T-cell (primary cell): ENCODE measurements around the gene NDP. TPM values are rescaled to one million over a fixed set of nuclear protein-coding genes. Genes with fewer than 3 reads are reported as not detected.

Experiments used
- ATAC-seq, 4 experiments: fragments of 200-7000 bp in 3 of 4; fragments of 150-1000 bp in 1 of 4; cut with Tn5 transposase; replicated peaks in 1 of 4; 1 replicate in 3 of 4; 2 replicates in 1 of 4; pipeline ENCODE4 v1.10.0; 2021; ENCODE audit warnings: moderate library complexity in 3 of 4, mild to moderate bottlenecking in 2 of 4, moderate number of reproducible peaks in 1 of 4
- CTCF ChIA-PET, 2 donors: fragments of 300-600 bp; sonication (Branson Sonifier 250); formaldehyde crosslinking; loops; one replicate each; lab custom pipeline; 2022; ENCODE audit warnings: antibody characterized with exemption in 2 of 2; lab: Charles Lee
- POLR2A ChIA-PET, 2 donors: fragments of 300-600 bp; sonication (Branson Sonifier 250); formaldehyde crosslinking; loops; one replicate each; lab custom pipeline; 2022; ENCODE audit warnings: antibody characterized with exemption in 2 of 2; lab: Charles Lee
- DNase-seq, 35 experiments: peaks; one replicate each; pipeline versions ENCODE4 v3.0.0 to v3.0.0-alpha.2; 2013 to 2023
- H3K27ac ChIP-seq: one replicate; pipeline ENCODE4 v1.5.1; 2013; ENCODE audit warnings: low read length
- H3K27me3 ChIP-seq, 2 experiments: replicated peaks in 1 of 2; 1 replicate in 1 of 2; 2 replicates in 1 of 2; pipeline versions ENCODE4 v1.6.1 to v1.7.0; 2013; ENCODE audit warnings: low read length in 1 of 2, mixed read lengths in 1 of 2; ENCODE audit not compliant: control insufficient read depth in 2 of 2, insufficient read depth in 2 of 2; ENCODE audit errors: extremely low read depth in 1 of 2
- H3K36me3 ChIP-seq, 2 donors: 1 replicate in 1 of 2; 2 replicates in 1 of 2; pipeline versions ENCODE4 v1.6.1 to v1.7.0; 2013; ENCODE audit warnings: low read length in 1 of 2; ENCODE audit not compliant: control insufficient read depth in 2 of 2, insufficient read depth in 1 of 2; ENCODE audit errors: extremely low read depth in 1 of 2
- H3K4me1 ChIP-seq, 2 experiments: 1 replicate in 1 of 2; 2 replicates in 1 of 2; pipeline versions ENCODE4 v1.6.1 to v1.7.0; 2013; ENCODE audit warnings: low read length in 2 of 2, mixed read lengths in 1 of 2; ENCODE audit not compliant: insufficient read depth in 2 of 2, control insufficient read depth in 1 of 2; ENCODE audit errors: extremely low read depth in 1 of 2
- H3K4me3 ChIP-seq, 2 donors: 1 replicate in 1 of 2; 2 replicates in 1 of 2; pipeline versions ENCODE4 v1.5.1 to v1.7.0; 2013; ENCODE audit warnings: mild to moderate bottlenecking in 2 of 2, low read length in 1 of 2, moderate library complexity in 1 of 2; ENCODE audit not compliant: control insufficient read depth in 1 of 2; ENCODE audit errors: extremely low read depth in 1 of 2
- H3K9me3 ChIP-seq: 2 replicates; pipeline ENCODE4 v1.7.0; 2013
- H3K27ac Mint-ChIP-seq, 2 donors: one replicate each; pipeline ENCODE4 v1.8.0; 2020 to 2021; ENCODE audit warnings: mild to moderate bottlenecking in 2 of 2, mixed read lengths in 2 of 2
- H3K27me3 Mint-ChIP-seq, 2 donors: one replicate each; pipeline ENCODE4 v1.8.0; 2021 to 2022; ENCODE audit warnings: mixed read lengths in 2 of 2
- H3K36me3 Mint-ChIP-seq: one replicate; pipeline ENCODE4 v1.8.0; 2021; ENCODE audit warnings: mixed read lengths
- H3K4me1 Mint-ChIP-seq, 3 donors: one replicate each; pipeline ENCODE4 v1.8.0; 2020 to 2022; ENCODE audit warnings: mixed read lengths in 3 of 3, mild to moderate bottlenecking in 1 of 3
- H3K4me3 Mint-ChIP-seq, 3 donors: one replicate each; pipeline ENCODE4 v1.8.0; 2020 to 2022; ENCODE audit warnings: mild to moderate bottlenecking in 3 of 3, mixed read lengths in 3 of 3, moderate library complexity in 3 of 3
- H3K9me3 Mint-ChIP-seq, 3 donors: one replicate each; pipeline ENCODE4 v1.8.0; 2020 to 2022; ENCODE audit warnings: mixed read lengths in 3 of 3
- WGBS: methylation state at CpG from one replicate; pipeline ENCODE4 v1.1.5; 2013; ENCODE audit warnings: missing lambda C conversion rate; ENCODE audit not compliant: insufficient coverage; 5-methylcytosine and 5-hydroxymethylcytosine counted together
- total RNA-seq, 35 experiments: library from RNA in 6 of 35; stranded (reverse) in 6 of 35; fragments of 120-200 nt in 1 of 35; gene quantifications; one replicate each; pipeline versions ENCODE4 v1.2.1 to v1.2.4 and lab custom pipeline; 2013 to 2026

NDP gene
- total RNA-seq, 5 donors from 2014 or later (not counting 1 experiment from before 2014, with no cell fraction given), result not detected

GRCh38 chrX:43974741-43975465 lies 1.7 kb upstream of the NDP start:
- POLR2A ChIA-PET, result no interaction called here
- H3K36me3 ChIP-seq, result no peaks in the 10 kb centered on the region
- WGBS, result no CpG with 5 or more reads among the region's 6 CpGs
- CTCF ChIA-PET, result interaction anchor here (0.6 to 1.1 kb wide), 3 partner anchors 10 to 204 kb away, joined by 3 read pairs; no protein-coding TSS in a partner anchor
- no peak overlapping the region for H3K27ac Mint-ChIP-seq
- H3K4me1 ChIP-seq, result peaks cover 0 to 11% of the 10 kb centered on the region in 2 experiments
- peaks cover 19 to 39% of the 10 kb centered on the region in 2 donors for H3K27me3 Mint-ChIP-seq
- peaks cover 10 to 14% (median 12%) of the 10 kb centered on the region in 3 donors for H3K4me1 Mint-ChIP-seq
- H3K27ac ChIP-seq, result no peak overlapping the region
- H3K9me3 ChIP-seq, result no peaks in the 10 kb centered on the region
- H3K4me3 Mint-ChIP-seq, result no peak overlapping the region
- no peaks in the 10 kb centered on the region for H3K9me3 Mint-ChIP-seq
- ATAC-seq (no peak), DNase-seq (no peak)
- no peak overlapping the region for H3K4me3 ChIP-seq
- peaks cover 5 to 10% of the 10 kb centered on the region in 2 experiments for H3K27me3 ChIP-seq
- no peaks in the 10 kb centered on the region for H3K36me3 Mint-ChIP-seq

DNA sequence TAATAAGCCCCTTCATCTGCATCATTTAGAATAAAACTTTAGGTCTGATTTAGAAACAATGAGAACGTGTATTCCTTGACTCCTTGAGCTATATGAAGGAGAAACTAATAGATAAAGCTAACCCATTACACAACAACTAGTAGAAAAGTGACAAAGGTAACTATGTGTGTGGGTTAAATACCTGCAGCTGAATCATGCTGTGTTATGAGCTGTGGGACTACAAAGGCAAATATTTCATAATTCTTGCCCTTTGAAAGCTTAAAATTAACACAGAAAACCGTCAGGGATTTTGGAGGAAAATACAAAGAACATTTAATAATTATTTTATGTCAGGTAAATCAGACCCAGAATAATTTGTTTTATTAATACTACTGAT lies 898 bp upstream of the NDP start:
- H3K27ac ChIP-seq, result no peak overlapping the region
- Mint-ChIP-seq H3K27me3 (peaks cover 22 to 42% of the 10 kb centered on the region in 2 donors), H3K27ac (no peak overlapping the region), H3K4me1 (peaks cover 10 to 14% (median 12%) of the 10 kb centered on the region in 3 donors), H3K36me3 (no peaks in the 10 kb centered on the region), H3K4me3 (peak overlapping the region; percentile 56 to 67 (median 67)), H3K9me3 (no peaks in the 10 kb centered on the region)
- H3K4me1 ChIP-seq, result peaks cover 0 to 11% of the 10 kb centered on the region in 2 experiments
- ATAC-seq (no peak), DNase-seq (no peak)
- no peaks in the 10 kb centered on the region for H3K9me3 ChIP-seq
- no peaks in the 10 kb centered on the region for H3K36me3 ChIP-seq
- no peak overlapping the region for H3K4me3 ChIP-seq
- CTCF ChIA-PET, result interaction anchor here (1.0 to 1.1 kb wide), 2 partner anchors 11 to 16 kb away, joined by 3 read pairs; no protein-coding TSS in a partner anchor
- POLR2A ChIA-PET, result no interaction called here
- H3K27me3 ChIP-seq, result peaks cover 5 to 10% of the 10 kb centered on the region in 2 experiments
- no CpG with 5 or more reads among the region's 2 CpGs for WGBS

GRCh38 chrX:43971966-43972961 lies 926 bp downstream of the NDP start:
- peaks cover 10 to 14% (median 12%) of the 10 kb centered on the region in 3 donors for H3K4me1 Mint-ChIP-seq
- H3K4me3 ChIP-seq, result peak overlapping the region in 1 of 2 donors; percentile 25

DNA sequence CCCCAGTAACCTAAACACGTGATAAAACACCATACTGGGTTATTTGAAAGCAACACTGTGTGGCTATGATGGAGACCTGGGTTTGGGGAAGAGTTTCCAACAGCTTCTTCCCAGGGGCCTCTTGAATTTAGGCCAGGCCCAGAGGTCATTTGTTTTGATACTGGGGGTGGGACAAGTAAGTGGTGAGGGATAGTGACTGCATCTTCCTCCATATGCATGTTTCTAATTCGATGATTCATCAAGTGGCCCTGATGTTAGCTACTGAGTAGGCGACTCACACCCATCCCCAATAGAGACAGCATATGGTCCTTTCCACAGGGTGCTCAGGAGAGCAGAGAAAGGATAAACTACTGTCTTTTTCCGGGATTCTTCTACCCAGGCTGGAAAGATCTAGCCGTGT lies 2.7 kb downstream of the NDP start:
- Histone ChIP-seq H3K27me3 (peaks cover 7 to 10% of the 10 kb centered on the region in 2 experiments), H3K36me3 (no peaks in the 10 kb centered on the region), H3K27ac (no peak overlapping the region), H3K4me1 (peaks cover 0 to 11% of the 10 kb centered on the region in 2 experiments), H3K9me3 (no peaks in the 10 kb centered on the region), H3K4me3 (no peak overlapping the region)
- no peaks in the 10 kb centered on the region for H3K9me3 Mint-ChIP-seq
- H3K4me3 Mint-ChIP-seq, result no peak overlapping the region
- no peak overlapping the region for H3K27ac Mint-ChIP-seq
- ATAC-seq (no peak), DNase-seq (no peak)
- CTCF ChIA-PET, result no interaction called here
- 79% methylated on average over 2 of the region's 5 CpGs for WGBS
- peaks cover 22 to 50% of the 10 kb centered on the region in 2 donors for H3K27me3 Mint-ChIP-seq
- H3K36me3 Mint-ChIP-seq, result no peaks in the 10 kb centered on the region
- H3K4me1 Mint-ChIP-seq, result peaks cover 10 to 14% (median 12%) of the 10 kb centered on the region in 3 donors
- POLR2A ChIA-PET, result no interaction called here

More at GRCh38 chrX:43971966-43972961, 926 bp downstream of the NDP start:
- H3K36me3 Mint-ChIP-seq, result no peaks in the 10 kb centered on the region
- H3K36me3 ChIP-seq, result no peaks in the 10 kb centered on the region
- H3K27ac ChIP-seq, result no peak overlapping the region
- ATAC-seq (no peak), DNase-seq (no peak)
- H3K27ac Mint-ChIP-seq, result no peak overlapping the region
- H3K9me3 Mint-ChIP-seq, result no peaks in the 10 kb centered on the region
- WGBS, result 69% methylated on average over 3 of the region's 19 CpGs
- H3K27me3 Mint-ChIP-seq, result peaks cover 22 to 50% of the 10 kb centered on the region in 2 donors
- H3K4me1 ChIP-seq, result peaks cover 0 to 11% of the 10 kb centered on the region in 2 experiments
- POLR2A ChIA-PET, result interaction anchor here in 1 of 2 donors (0.8 kb wide), 1 partner anchor 38 kb away, joined by 3 read pairs; no protein-coding TSS in a partner anchor
- H3K9me3 ChIP-seq, result no peaks in the 10 kb centered on the region
- CTCF ChIA-PET, result interaction anchor here in 1 of 2 donors (0.6 to 1.2 kb wide), 2 partner anchors 14 to 747 kb away, joined by 6 to 8 read pairs; no protein-coding TSS in a partner anchor
- peak overlapping the region in 2 of 3 donors; percentile 9 to 67 for H3K4me3 Mint-ChIP-seq
- H3K27me3 ChIP-seq, result peaks cover 5 to 10% of the 10 kb centered on the region in 2 experiments

DNA sequence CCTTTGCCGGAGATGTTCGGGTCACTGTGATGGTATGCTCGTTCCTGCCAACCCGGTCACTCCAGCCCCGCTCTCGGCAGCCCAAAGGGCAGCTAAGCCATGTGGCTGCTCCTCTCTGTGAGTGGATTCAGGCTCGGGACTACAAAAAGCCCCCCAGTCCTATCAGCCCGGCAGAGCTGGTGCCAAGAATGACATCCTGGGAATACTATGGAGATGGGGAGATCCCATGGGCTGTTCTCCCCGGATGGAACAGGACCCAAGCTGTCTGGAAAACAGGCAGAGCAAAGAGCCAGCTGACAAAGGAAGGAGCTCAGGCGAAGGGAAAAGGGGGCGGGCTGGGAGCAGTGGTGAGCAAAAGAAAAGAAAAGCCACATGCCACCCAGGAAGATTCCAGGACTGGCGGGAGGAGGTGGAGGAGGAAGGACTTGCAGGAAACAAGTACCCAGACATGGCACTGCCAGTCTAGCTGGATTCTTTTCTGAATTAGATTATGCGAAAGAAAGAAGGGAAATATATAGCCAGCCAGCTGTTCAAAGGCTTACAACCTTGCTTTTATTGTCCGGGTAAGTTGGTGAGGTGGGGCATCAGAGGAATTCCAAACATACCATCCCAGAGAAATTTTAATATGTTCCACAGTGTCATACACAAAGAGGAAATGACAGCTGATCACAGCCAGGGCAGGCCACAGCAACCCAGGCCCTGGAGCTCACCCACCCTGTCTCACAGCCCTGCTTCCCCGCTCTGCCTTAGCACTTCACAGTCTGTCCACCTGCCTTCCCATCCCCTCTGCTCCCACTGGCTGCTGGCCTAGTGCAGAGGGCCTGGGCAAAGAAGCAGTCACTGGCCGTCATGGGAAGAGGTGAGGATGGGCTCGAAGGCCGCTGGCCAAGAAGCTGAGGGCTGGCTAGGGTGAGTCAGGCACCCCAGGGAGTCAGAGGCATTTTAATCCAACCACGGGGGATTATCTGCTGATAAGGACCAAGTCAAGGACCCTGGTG lies 3.4 kb downstream of the NDP start:
- ChIA-PET POLR2A (no interaction called here), CTCF (no interaction called here)
- Mint-ChIP-seq H3K27ac (no peak overlapping the region), H3K9me3 (no peaks in the 10 kb centered on the region), H3K36me3 (no peaks in the 10 kb centered on the region), H3K27me3 (peaks cover 19 to 43% of the 10 kb centered on the region in 2 donors), H3K4me3 (no peak overlapping the region), H3K4me1 (peaks cover 10 to 14% (median 12%) of the 10 kb centered on the region in 3 donors)
- H3K9me3 ChIP-seq, result no peaks in the 10 kb centered on the region
- no peak for DNase-seq
- 98% methylated on average over 7 of the region's 19 CpGs for WGBS
- no peak overlapping the region for H3K4me3 ChIP-seq
- H3K27ac ChIP-seq, result no peak overlapping the region
- no peaks in the 10 kb centered on the region for H3K36me3 ChIP-seq
- H3K4me1 ChIP-seq, result peaks cover 0 to 11% of the 10 kb centered on the region in 2 experiments
- ATAC-seq, result no peak
- peaks cover 7 to 10% of the 10 kb centered on the region in 2 experiments for H3K27me3 ChIP-seq
